GM19239 (cell line): ENCODE measurements around the gene STXBP6.
A peak's percentile ranks its signal among the peaks of the same experiment; 100 is the strongest.

Experiments used
- DNase-seq: peaks from one replicate; pipeline ENCODE4 v3.0.0; 2011; ENCODE audit warnings: low spot score; ENCODE audit not compliant: insufficient read length
- FAIRE-seq: peaks from 2 replicates; lab custom pipeline; 2011; peaks lifted over from hg19 to GRCh38; lab: Jason Lieb, UNC

The STXBP6 gene

GRCh38 chr14:24991821-24992220, 58.1 kb downstream of the STXBP6 start:
- DNase-seq (no peak), FAIRE-seq (no peak)

DNA sequence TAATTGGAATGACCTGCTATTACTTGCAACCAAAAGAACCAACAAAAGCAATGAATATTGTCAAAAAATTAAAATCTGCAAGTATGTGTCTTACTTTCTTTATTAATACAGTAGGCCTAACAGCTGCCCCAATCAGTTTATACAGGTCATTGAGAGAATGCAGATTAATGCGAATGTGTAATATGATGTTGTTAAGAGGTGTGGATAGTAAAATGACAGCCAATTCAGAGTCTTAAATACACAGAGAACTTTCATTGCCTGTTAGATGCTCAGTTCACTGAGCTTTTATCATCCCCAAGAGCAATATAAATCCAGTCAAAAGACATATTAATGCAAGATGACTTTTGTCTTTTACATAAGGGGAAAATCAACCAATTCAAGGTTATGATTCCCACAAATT, 58.7 kb downstream of the STXBP6 start:
- no peak for FAIRE-seq

DNA sequence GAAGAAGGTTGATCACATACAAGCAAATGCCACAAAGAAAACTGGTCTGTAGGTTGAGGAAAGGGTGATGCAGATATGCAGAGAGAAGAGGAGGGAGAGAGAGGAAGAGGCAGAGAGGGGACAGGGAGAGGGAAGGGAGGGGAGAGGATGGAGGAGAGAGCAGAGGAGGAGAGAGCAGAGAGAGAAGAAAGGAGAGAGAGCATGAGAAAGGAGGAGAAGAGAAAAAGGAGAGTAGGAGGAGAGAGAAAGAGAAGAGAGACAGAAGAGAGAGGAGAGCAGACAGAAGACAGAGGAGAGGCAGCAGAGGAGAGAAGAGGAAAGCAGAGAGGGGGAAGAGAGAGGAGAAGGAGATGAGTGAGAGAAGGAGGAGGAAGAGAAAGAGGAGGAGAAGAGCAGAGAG, 59.2 kb downstream of the STXBP6 start:
- no peak for FAIRE-seq
- DNase-seq: no peak

More for the DNA sequence above, 58.7 kb downstream of the STXBP6 start:
- no peak for DNase-seq

DNA sequence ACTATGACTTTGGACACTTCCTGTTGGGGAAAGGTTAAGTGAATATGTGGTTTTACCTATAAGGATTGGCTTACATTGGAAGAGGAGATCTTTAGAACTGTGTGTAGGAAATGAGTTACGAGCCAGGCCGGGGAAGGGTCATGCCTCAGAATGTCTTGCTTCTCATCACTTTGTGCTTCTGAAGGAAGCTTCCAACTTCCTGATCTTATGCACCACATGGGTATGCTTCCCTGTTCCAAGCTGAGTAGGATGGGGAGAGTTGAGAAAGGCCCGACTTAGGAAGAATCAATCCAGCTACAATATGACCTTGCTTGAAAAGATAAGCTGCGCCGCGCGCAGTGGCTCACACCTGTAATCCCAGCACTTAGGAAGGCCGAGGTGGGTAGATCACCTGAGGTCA, 59.9 kb downstream of the STXBP6 start:
- no peak for DNase-seq
- FAIRE-seq: no peak

DNA sequence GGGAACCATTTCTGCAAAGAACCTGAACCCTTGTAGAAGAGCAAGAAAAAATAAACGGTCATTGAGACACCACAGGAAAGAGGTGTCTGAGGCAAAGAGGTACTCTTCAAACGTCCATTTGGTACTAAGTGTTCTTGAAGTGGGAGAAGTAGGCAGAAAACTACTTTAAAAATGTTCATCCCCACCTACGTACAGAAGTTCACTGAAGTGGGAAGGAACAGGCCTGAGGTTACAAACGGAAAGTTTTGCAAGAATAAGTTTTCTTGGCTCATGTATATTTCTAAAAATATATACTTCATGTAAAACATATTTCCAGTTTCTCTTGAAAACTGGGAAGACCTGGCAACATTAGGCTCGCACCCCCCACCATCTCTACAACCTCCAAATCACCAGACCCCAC, 61.2 kb downstream of the STXBP6 start:
- FAIRE-seq: no peak

GRCh38 chr14:24986206-24986893, 63.6 kb downstream of the STXBP6 start:
- FAIRE-seq (no peak), DNase-seq (no peak)

More for the DNA sequence above, 61.2 kb downstream of the STXBP6 start:
- DNase-seq: no peak

- FAIRE-seq (no peak), DNase-seq (no peak)
These were observed 64.9 kb downstream of the STXBP6 start for GRCh38 chr14:24984846-24985589.

DNA sequence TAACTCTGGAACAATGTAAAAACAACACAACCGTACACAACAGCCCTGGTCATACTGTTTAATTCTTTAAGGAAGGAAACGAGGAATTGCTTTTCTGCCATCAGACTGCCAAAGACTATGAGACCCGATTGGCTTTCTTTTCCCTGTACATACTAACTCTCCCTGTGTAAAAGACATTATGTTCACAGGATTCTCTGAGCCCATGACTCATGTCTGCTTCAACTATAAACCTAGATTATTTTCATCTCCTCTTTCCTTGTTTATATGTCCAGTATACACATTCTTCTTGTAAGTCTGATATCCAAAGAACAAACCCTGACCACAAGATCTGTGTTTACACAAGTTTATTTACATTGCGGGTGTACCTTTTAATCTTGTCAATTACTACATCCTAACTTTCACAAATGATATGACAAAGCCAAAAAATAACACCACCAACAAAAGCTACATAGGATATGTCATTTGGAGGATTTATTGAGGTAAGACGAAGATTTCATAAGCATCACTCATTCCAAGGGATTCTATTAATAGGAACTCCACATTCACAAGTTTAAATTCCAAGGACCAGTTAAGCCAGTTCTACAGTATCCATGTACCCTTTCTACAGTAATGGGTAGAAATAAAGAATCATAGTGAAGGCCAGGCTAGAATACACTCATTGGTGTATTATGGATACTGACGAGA, 67.3 kb downstream of the STXBP6 start:
- DNase-seq: no peak
- FAIRE-seq: no peak

DNA sequence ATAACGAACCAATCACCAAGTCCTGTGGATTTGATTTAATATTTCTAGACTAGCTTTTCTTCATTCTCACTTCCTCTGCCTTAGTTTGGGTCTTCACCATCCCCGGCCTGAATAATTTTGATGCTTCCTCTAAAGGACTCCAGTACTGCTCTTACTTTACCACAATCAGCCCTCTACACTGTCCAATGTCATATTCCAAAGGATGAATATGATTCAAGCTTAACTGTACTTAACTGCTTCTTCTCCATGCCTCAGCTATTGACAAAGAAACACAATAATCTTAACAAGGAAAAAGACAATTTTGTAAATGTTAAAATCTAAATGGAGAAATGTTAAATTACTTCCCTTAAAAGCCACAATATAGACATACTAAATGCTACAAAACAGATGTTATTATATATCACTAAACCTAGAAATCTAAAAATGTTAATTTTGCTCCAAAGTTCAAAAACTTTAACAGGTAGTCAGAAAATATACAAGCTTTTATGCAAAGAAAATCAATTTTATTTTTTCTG, 70.2 kb downstream of the STXBP6 start:
- no peak for DNase-seq
- FAIRE-seq: no peak

DNA sequence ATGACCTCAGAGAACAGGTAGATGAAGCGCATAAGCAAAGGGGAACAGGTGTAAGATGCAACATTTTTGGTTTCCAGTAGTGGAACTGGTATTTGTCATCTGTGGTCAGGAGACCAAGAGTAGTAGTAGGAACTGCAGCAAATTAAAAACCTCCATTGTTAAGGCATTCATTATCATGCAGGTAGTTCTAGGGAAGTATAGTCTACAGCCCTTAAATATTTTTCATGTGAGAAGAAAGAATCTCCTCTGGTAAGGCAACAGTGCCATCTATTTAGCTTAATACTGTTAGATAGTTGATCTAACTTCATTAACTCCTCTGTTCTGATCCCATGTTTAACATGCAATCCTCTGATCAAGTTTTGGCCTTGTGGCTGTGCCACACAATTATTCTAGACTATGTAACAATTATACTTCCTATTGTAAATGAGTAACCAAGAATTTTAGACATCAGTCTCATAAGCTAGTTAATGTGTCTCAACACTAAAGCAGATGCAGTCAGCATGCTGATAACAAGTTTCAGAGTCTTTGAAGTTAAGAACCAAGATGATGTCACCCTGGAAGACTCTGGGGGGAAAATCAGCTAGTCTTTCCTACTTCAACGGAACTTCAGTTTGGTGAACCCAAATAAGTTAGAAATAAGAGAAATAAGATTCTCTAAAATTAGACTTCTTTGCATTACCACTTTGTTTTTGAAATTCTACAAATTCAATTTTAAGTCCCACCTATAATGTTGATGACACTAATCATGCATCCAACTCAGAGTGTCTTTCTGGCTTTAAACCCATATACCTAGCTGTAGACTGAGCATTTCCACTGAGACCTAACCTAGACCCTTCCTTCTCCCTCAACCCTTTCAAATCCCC, 70.9 kb downstream of the STXBP6 start:
- FAIRE-seq (peak; percentile 86), DNase-seq (peak; percentile 10)

GRCh38 chr14:24976602-24977001, 73.3 kb downstream of the STXBP6 start:
- DNase-seq (no peak), FAIRE-seq (no peak)

GRCh38 chr14:24975393-24975792, 74.6 kb downstream of the STXBP6 start:
- no peak for FAIRE-seq
- no peak for DNase-seq

- FAIRE-seq: no peak
- DNase-seq: no peak
These were observed 75.2 kb downstream of the STXBP6 start for GRCh38 chr14:24974591-24975374.

DNA sequence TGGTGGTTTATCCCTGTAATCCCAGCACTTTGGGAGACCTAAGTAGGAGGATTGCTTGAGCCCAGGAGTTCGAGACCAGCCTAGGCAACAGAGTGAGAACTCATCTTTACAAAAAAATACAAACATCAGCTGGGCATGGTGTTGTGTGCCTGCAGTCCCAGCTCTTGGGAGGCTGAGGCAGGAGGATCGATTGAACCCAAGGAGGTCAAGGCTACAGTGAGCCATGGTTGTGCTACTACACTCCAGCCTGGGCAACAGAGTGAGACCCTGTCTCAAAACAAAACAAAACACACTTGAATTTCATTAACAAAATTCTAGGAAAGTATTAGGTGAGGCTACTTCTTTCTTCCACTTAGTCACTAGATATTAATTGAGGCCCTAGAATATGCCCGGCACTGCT, 77.1 kb downstream of the STXBP6 start:
- FAIRE-seq (no peak), DNase-seq (no peak)

- FAIRE-seq (no peak), DNase-seq (no peak)
These were observed 78.7 kb downstream of the STXBP6 start for GRCh38 chr14:24971255-24971654.

GRCh38 chr14:24966579-24966964, 83.4 kb downstream of the STXBP6 start:
- FAIRE-seq (no peak), DNase-seq (no peak)

DNA sequence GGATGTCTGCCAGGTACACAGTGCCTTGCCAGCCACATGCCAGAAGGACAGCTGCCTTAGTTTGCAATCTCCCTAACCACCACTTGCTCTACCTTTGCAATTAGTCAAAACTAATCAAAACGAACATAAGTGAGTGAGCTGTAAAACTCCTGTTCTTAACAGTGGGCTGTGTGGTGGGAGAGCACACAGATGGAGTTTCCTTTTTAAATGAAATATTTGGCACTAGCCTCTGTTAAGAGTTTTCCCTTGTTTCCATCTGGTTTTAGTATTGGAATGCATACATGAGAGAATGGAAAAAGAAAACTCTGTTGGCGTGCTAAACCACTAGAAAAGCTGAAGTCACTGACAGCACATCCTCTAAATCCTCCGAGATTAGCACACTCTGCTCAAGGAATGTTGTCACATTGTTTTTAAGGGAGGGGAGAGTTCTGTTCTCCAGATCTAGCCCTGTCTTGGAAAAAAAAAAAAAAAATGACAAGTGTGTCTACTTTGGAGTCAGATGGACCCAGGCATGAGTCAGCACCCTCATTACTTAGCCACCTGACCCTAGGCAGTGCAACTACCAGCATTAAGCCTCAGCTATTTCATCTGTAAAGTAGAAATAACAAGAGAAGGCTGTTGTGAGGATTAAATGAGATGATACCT, 83.9 kb downstream of the STXBP6 start:
- no peak for DNase-seq
- FAIRE-seq: no peak

- DNase-seq (no peak), FAIRE-seq (no peak)
These were observed 84.4 kb downstream of the STXBP6 start for GRCh38 chr14:24965578-24965933.

GRCh38 chr14:24964591-24964990, 85.4 kb downstream of the STXBP6 start:
- DNase-seq (no peak), FAIRE-seq (no peak)
